NCI-H1105 treated with DMSO at 0.1 percent for 48 hours (cell line): Measurements from ENCODE around the gene ERCC2.
A peak's percentile ranks its signal among the peaks of the same experiment; 100 is the strongest.
"Not testable (repeated sequence)": the region's sequence is repeated elsewhere in the genome, so short reads cannot be mapped to it uniquely, and the experiment has no call there.

ENCODE experiments used
- DNase-seq: peaks from one replicate; lab custom pipeline; 2025; lab: John Stamatoyannopoulos, UW

ERCC2 gene

GRCh38 chr19:45333609-45334303 is 36.6 kb downstream of the ERCC2 start:
- no peak for DNase-seq

GRCh38 chr19:45331411-45331810 is 39.0 kb downstream of the ERCC2 start:
- peak; percentile 3 for DNase-seq

- no peak for DNase-seq
These were observed 42.8 kb downstream of the ERCC2 start for GRCh38 chr19:45327404-45328143.

GRCh38 chr19:45324349-45324907 is 45.9 kb downstream of the ERCC2 start:
- DNase-seq, result no peak

GRCh38 chr19:45323671-45324081 is 46.7 kb downstream of the ERCC2 start:
- no peak for DNase-seq

- DNase-seq, result no peak
These were observed 47.6 kb downstream of the ERCC2 start, which contains the start of gene CKM for GRCh38 chr19:45322744-45323281. TSS of gene CKM (minus strand) at chr19:45322875. CDS start at chr19:45319713, 3,162 bp downstream.

GRCh38 chr19:45322311-45322710 is 48.1 kb downstream of the ERCC2 start:
- peak; percentile 37 for DNase-seq

- DNase-seq, result no peak
These were observed 48.5 kb downstream of the ERCC2 start for GRCh38 chr19:45321848-45322247.

- DNase-seq, result no peak
These were observed 49.2 kb downstream of the ERCC2 start for GRCh38 chr19:45320997-45321775.

GRCh38 chr19:45315304-45315703 is 55.1 kb downstream of the ERCC2 start:
- no peak for DNase-seq

GRCh38 chr19:45314708-45315245 is 55.6 kb downstream of the ERCC2 start:
- DNase-seq, result no peak

GRCh38 chr19:45312285-45312684 is 58.1 kb downstream of the ERCC2 start:
- DNase-seq, result peak; percentile 27

- no peak for DNase-seq
These were observed 58.8 kb downstream of the ERCC2 start for GRCh38 chr19:45311621-45312020.

- DNase-seq, result not testable (repeated sequence)
These were observed 61.1 kb downstream of the ERCC2 start for GRCh38 chr19:45309322-45309721.

- DNase-seq, result no peak
These were observed 63.0 kb downstream of the ERCC2 start for GRCh38 chr19:45307361-45307760.

- DNase-seq, result peak; percentile 95
These were observed 63.8 kb downstream of the ERCC2 start for GRCh38 chr19:45306518-45307027.

- DNase-seq, result no peak
These were observed 64.3 kb downstream of the ERCC2 start for GRCh38 chr19:45306040-45306439.

- DNase-seq, result no peak
These were observed 65.0 kb downstream of the ERCC2 start for GRCh38 chr19:45305421-45305820.

GRCh38 chr19:45305007-45305406 is 65.4 kb downstream of the ERCC2 start:
- DNase-seq, result no peak

GRCh38 chr19:45304141-45304926 is 66.0 kb downstream of the ERCC2 start:
- DNase-seq, result no peak
